H1 (cell line): Measurements from ENCODE around the gene GRID1. TPM values are rescaled to one million over a fixed set of nuclear protein-coding genes. Genes with fewer than 3 reads are reported as not detected.

ENCODE experiments used
- CTCF ChIA-PET: fragments of 300-600 bp; sonication (Branson Sonifier 250); formaldehyde crosslinking; loops from one replicate; lab custom pipeline; 2021; ENCODE audit not compliant: partially characterized antibody; lab: Charles Lee
- POLR2A ChIA-PET: fragments of 300-600 bp; sonication (Branson Sonifier 250); formaldehyde crosslinking; loops from one replicate; lab custom pipeline; 2021; ENCODE audit warnings: inconsistent platforms; ENCODE audit not compliant: partially characterized antibody; lab: Charles Lee
- DNase-seq, 2 experiments: peaks; one replicate each; pipeline versions ENCODE4 v3.0.0 to v3.0.0-alpha.2; 2010 to 2022; ENCODE audit warnings: low spot score in 2 of 2, low read depth in 1 of 2, mixed read lengths in 1 of 2
- FAIRE-seq: peaks from 2 replicates; lab custom pipeline; 2011; peaks lifted over from hg19 to GRCh38; lab: Jason Lieb, UNC
- H2AFZ ChIP-seq: 2 replicates; pipeline ENCODE4 v1.8.1; 2012; ENCODE audit warnings: low read length, inconsistent platforms
- H2AK5ac ChIP-seq: 2 replicates; pipeline ENCODE4 v1.6.1; 2013; ENCODE audit warnings: low read depth, low read length
- H2BK120ac ChIP-seq: replicated peaks from 2 replicates; pipeline ENCODE3; 2013; ENCODE audit warnings: low read depth, low read length, inconsistent platforms
- H2BK12ac ChIP-seq: 2 replicates; pipeline ENCODE4 v1.6.1; 2013; ENCODE audit warnings: low read depth, low read length
- H2BK15ac ChIP-seq: 2 replicates; pipeline ENCODE4 v1.6.1; 2013; ENCODE audit warnings: low read length
- H2BK20ac ChIP-seq: 2 replicates; pipeline ENCODE4 v1.6.1; 2013; ENCODE audit warnings: low read length
- H2BK5ac ChIP-seq: 2 replicates; pipeline ENCODE4 v1.6.1; 2013; ENCODE audit warnings: low read depth, low read length
- H3K14ac ChIP-seq: 2 replicates; pipeline ENCODE4 v1.6.1; 2013; ENCODE audit warnings: inconsistent platforms; ENCODE audit not compliant: insufficient read length
- H3K18ac ChIP-seq: 2 replicates; pipeline ENCODE4 v1.6.1; 2013; ENCODE audit warnings: low read length; ENCODE audit errors: extremely low read depth
- H3K23ac ChIP-seq: 2 replicates; pipeline ENCODE4 v1.6.1; 2013; ENCODE audit warnings: inconsistent platforms; ENCODE audit not compliant: insufficient read length
- H3K23me2 ChIP-seq: 2 replicates; pipeline ENCODE4 v1.6.1; 2013; ENCODE audit warnings: low read depth, low read length
- H3K27ac ChIP-seq: 2 replicates; pipeline ENCODE4 v1.6.1; 2011; ENCODE audit warnings: low read depth, low read length, inconsistent platforms
- H3K27me3 ChIP-seq, 4 experiments: replicated peaks in 1 of 4; 1 replicate in 1 of 4; 2 replicates in 3 of 4; pipeline versions ENCODE4 v1.6.1 to v1.8.1; 2011 to 2013; ENCODE audit warnings: low read length in 3 of 4, mild to moderate bottlenecking in 3 of 4, inconsistent platforms in 2 of 4, mixed read lengths in 2 of 4, moderate library complexity in 1 of 4; ENCODE audit not compliant: control insufficient read depth in 3 of 4, insufficient read depth in 3 of 4; ENCODE audit errors: extremely low read depth in 1 of 4
- H3K36me3 ChIP-seq, 4 experiments: 2 replicates each; pipeline versions ENCODE4 v1.6.1 to v1.8.1; 2011 to 2013; ENCODE audit warnings: mild to moderate bottlenecking in 4 of 4, low read length in 3 of 4, moderate library complexity in 2 of 4, control low read depth in 1 of 4, inconsistent platforms in 1 of 4; ENCODE audit not compliant: insufficient read depth in 4 of 4, control insufficient read depth in 2 of 4
- H3K4ac ChIP-seq: replicated peaks from 2 replicates; pipeline ENCODE3; 2013; ENCODE audit warnings: low read length, low read depth, mixed read lengths, inconsistent platforms; ENCODE audit not compliant: insufficient read length
- H3K4me1 ChIP-seq, 4 experiments: replicated peaks in 1 of 4; 1 replicate in 1 of 4; 2 replicates in 3 of 4; pipeline versions ENCODE4 v1.6.1 to v1.8.1; 2011 to 2013; ENCODE audit warnings: low read length in 3 of 4, inconsistent platforms in 2 of 4, mixed read lengths in 1 of 4; ENCODE audit not compliant: insufficient read depth in 4 of 4, control insufficient read depth in 3 of 4
- H3K4me2 ChIP-seq, 2 experiments: 2 replicates each; pipeline versions ENCODE4 v1.6.1 to v1.8.1; 2011 to 2013; ENCODE audit warnings: low read depth in 2 of 2, low read length in 2 of 2, control low read depth in 1 of 2, inconsistent platforms in 1 of 2, mild to moderate bottlenecking in 1 of 2; ENCODE audit not compliant: insufficient read depth in 1 of 2
- H3K4me3 ChIP-seq, 4 experiments: fragments of 200-600, 300-600 bp in 1 of 4; sonication (generic), shearing (Covaris generic), sonication (Bioruptor Twin) in 1 of 4; 2 replicates each; pipeline versions ENCODE4 v1.5.1 to v1.8.1; 2011 to 2016; ENCODE audit warnings: low read length in 4 of 4, low read depth in 3 of 4, control low read depth in 2 of 4, inconsistent platforms in 2 of 4, mild to moderate bottlenecking in 2 of 4, mixed read lengths in 1 of 4, moderate library complexity in 1 of 4; ENCODE audit not compliant: insufficient read depth in 2 of 4; ENCODE audit errors: extremely low read depth in 1 of 4
- H3K56ac ChIP-seq: replicated peaks from 2 replicates; pipeline ENCODE3; 2013; ENCODE audit warnings: low read depth, mild to moderate bottlenecking, mixed read lengths, low read length, inconsistent platforms; ENCODE audit not compliant: insufficient read length
- H3K79me1 ChIP-seq: 2 replicates; pipeline ENCODE4 v1.6.1; 2013; ENCODE audit warnings: low read depth, low read length, control low read depth
- H3K79me2 ChIP-seq, 2 experiments: 2 replicates each; pipeline versions ENCODE4 v1.6.1 to v1.8.1; 2012 to 2013; ENCODE audit warnings: low read length in 2 of 2, mild to moderate bottlenecking in 2 of 2, inconsistent platforms in 1 of 2; ENCODE audit not compliant: insufficient read depth in 2 of 2, control insufficient read depth in 1 of 2
- H3K9ac ChIP-seq, 4 experiments: replicated peaks in 1 of 4; 1 replicate in 1 of 4; 2 replicates in 3 of 4; pipeline versions ENCODE4 v1.6.1 to v1.8.1; 2011 to 2013; ENCODE audit warnings: low read depth in 3 of 4, low read length in 3 of 4, control low read depth in 2 of 4, mild to moderate bottlenecking in 2 of 4, moderate library complexity in 2 of 4, inconsistent platforms in 1 of 4; ENCODE audit errors: extremely low read depth in 1 of 4
- H3K9me3 ChIP-seq, 2 experiments: 2 replicates each; pipeline versions ENCODE4 v1.6.1 to v1.8.1; 2012 to 2013; ENCODE audit warnings: mild to moderate bottlenecking in 2 of 2, moderate library complexity in 2 of 2, control low read depth in 1 of 2, inconsistent platforms in 1 of 2, low read depth in 1 of 2, low read length in 1 of 2, mixed read lengths in 1 of 2; ENCODE audit not compliant: insufficient read depth in 2 of 2
- H4K20me1 ChIP-seq, 2 experiments: replicated peaks in 1 of 2; 2 replicates each; pipeline versions ENCODE3 to v1.8.1; 2011 to 2013; ENCODE audit warnings: inconsistent platforms in 2 of 2, low read length in 2 of 2, mild to moderate bottlenecking in 1 of 2; ENCODE audit not compliant: insufficient read depth in 2 of 2, control insufficient read depth in 1 of 2
- H4K5ac ChIP-seq: 2 replicates; pipeline ENCODE4 v1.6.1; 2013; ENCODE audit warnings: low read length, low read depth, mixed read lengths, inconsistent platforms; ENCODE audit not compliant: insufficient read length
- H4K8ac ChIP-seq: 2 replicates; pipeline ENCODE4 v1.8.0; 2013; ENCODE audit warnings: mild to moderate bottlenecking, moderate library complexity, low read length, inconsistent platforms; ENCODE audit not compliant: insufficient read depth; ENCODE audit errors: extremely low read depth
- H4K91ac ChIP-seq: replicated peaks from 2 replicates; pipeline ENCODE3; 2013; ENCODE audit warnings: low read length, mixed read lengths, inconsistent platforms; ENCODE audit not compliant: insufficient read length
- JUN ChIP-seq: IDR thresholded peaks from 2 replicates; pipeline ENCODE4 v1.6.1; 2011; ENCODE audit warnings: low read depth, mild to moderate bottlenecking, improper control_type of control experiment, low read length
- RAD21 ChIP-seq, 2 experiments: IDR thresholded peaks in 1 of 2; conservative IDR thresholded peaks in 1 of 2; 2 replicates each; pipeline ENCODE4 v1.6.1; 2011; ENCODE audit warnings: low read depth in 2 of 2, low read length in 2 of 2, improper control_type of control experiment in 1 of 2, inconsistent platforms in 1 of 2, mild to moderate bottlenecking in 1 of 2, moderate library complexity in 1 of 2
- WGBS, 2 experiments: shearing (Covaris generic) in 1 of 2; methylation state at CpG; one replicate each; pipeline versions ENCODE4 v1.1.6 to v1.1.7; 2013 to 2015; ENCODE audit warnings: low lambda C conversion rate in 2 of 2, mixed read lengths in 2 of 2, inconsistent platforms in 1 of 2, low coverage in 1 of 2, missing lambda C conversion rate in 1 of 2; ENCODE audit not compliant: insufficient replicate concordance in 2 of 2, insufficient coverage in 1 of 2, insufficient read length in 1 of 2; ENCODE audit errors: extremely low coverage in 1 of 2, missing lambda C conversion rate in 1 of 2; 5-methylcytosine and 5-hydroxymethylcytosine counted together
- polyA plus RNA-seq, 7 experiments: library from polyadenylated mRNA; depleted of rRNA in 3 of 7; stranded (reverse) in 5 of 7; unstranded in 2 of 7; fragments of >200 nt in 5 of 7; fragments of 200-250 nt in 2 of 7; gene quantifications; 1 replicate in 5 of 7; 2 replicates in 1 of 7; 4 replicates in 1 of 7; pipeline versions ENCODE4 v1.2.1 to v1.2.3, GENCODE V29; 2011 to 2013; ENCODE audit warnings: missing spikeins in 2 of 7, mixed read lengths in 2 of 7
- total RNA-seq: library from RNA; stranded (reverse); fragmentation: NEBNext Ultra II Directional; extraction: Animal tissue kit (Norgen Biotek cat#: 25700); gene quantifications from 2 replicates; pipeline ENCODE4 v1.2.1, GENCODE V29; 2021

The GRID1 gene
- total and polyA plus RNA-seq, 2 of the 8 experiments (the other 6 are each of a cell fraction or from before 2014, with no cell fraction given): 0.22 to 0.30 TPM

DNA sequence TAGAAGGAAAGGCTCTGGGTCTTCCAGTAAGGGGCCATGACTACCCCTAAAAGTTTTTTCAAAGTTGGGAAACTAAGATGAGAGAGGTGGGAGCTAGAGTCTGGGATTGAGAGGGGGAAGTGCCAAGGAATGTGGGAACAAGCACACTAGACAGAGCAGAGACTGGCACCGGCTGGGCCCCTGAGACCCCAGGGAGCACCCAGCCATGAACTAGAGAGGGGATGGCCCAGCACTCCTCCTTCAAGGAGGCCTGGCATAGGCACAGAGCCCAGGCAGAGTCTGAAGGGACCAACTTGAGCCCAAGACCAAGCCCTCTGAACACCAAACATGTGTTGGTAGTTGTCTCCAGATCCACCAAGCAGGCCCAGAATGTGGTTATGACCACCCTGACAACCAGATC, 119.0 kb downstream of the GRID1 start:
- Histone ChIP-seq H3K23ac (no peak overlapping the region), H3K9me3 (peaks cover 6 to 8% of the 10 kb centered on the region in 2 experiments), H2BK15ac (no peak overlapping the region), H3K36me3 (no peaks in the 10 kb centered on the region; a peak in 1 of 8 replicates), H2BK20ac (no peak overlapping the region), H3K23me2 (peaks cover 4% of the 10 kb centered on the region; the same call in 1 of the 2 replicates), H3K4ac (no peak overlapping the region), H4K20me1 (peaks cover 0 to 4% of the 10 kb centered on the region in 2 experiments), H2AK5ac (no peak overlapping the region), H4K8ac (no peak overlapping the region), H3K4me2 (no peak overlapping the region), H3K18ac (no peak overlapping the region), H2AFZ (no peak overlapping the region), H3K27me3 (no peaks in the 10 kb centered on the region; a peak in 1 of 7 replicates), H3K4me3 (no peak overlapping the region), H3K9ac (no peak overlapping the region), H3K79me2 (no peaks in the 10 kb centered on the region), H3K56ac (no peak overlapping the region), H3K27ac (no peak overlapping the region), H3K4me1 (0 out of 7 replicates have a peak, but pooled peaks cover 0 to 2% (median 0%) of the 10 kb centered on the region in 4 experiments), H3K14ac (no peak overlapping the region), H2BK5ac (no peak overlapping the region), H2BK120ac (no peak overlapping the region), H4K5ac (no peak overlapping the region), H2BK12ac (no peak overlapping the region), H4K91ac (no peak overlapping the region), H3K79me1 (no peaks in the 10 kb centered on the region)
- no peak for FAIRE-seq
- POLR2A ChIA-PET: no interaction called here
- CTCF ChIA-PET: no interaction called here
- DNase-seq: no peak
- 100% methylated on average over 1 of the region's 1 CpG; no CpG with 5 or more reads in 1 of the 2 experiments for WGBS, 2 experiments
- no peak for TF ChIP-seq JUN
- TF ChIP-seq RAD21 (IDR thresholded peaks at IDR 0.05 in 1 of 2, conservative IDR thresholded peaks at IDR 0.05 in 1 of 2; ENCODE audit: low read depth in 2 of 2, low read length in 2 of 2): no peak
- TF ChIP-seq, all 59 proteins: peak for 0
